Esophagus muscularis mucosa (tissue), 4 donors: ENCODE data around the gene ERN1. TPM values are rescaled to one million over a fixed set of nuclear protein-coding genes. Genes with fewer than 3 reads are reported as not detected.

Experiments used
- DNase-seq: peaks from one replicate; pipeline ENCODE4 v3.0.0-alpha.2; 2017; ENCODE audit errors: extremely low spot score
- H3K27ac ChIP-seq, 4 donors: fragments of 200-600 bp; sonication (generic); replicated peaks in 1 of 4; 1 replicate in 3 of 4; 2 replicates in 1 of 4; pipeline ENCODE4 v1.5.1; 2016 to 2019; ENCODE audit warnings: mild to moderate bottlenecking in 1 of 4
- H3K27me3 ChIP-seq, 4 donors: fragments of 200-600 bp; sonication (generic); one replicate each; pipeline versions ENCODE4 v1.5.1 to v1.6.0; 2016 to 2019
- H3K36me3 ChIP-seq, 4 donors: fragments of 200-600 bp; sonication (generic); one replicate each; pipeline ENCODE4 v1.5.1; 2016 to 2019
- H3K4me1 ChIP-seq, 4 donors: fragments of 200-600 bp; sonication (generic); one replicate each; pipeline ENCODE4 v1.5.1; 2016 to 2019
- H3K4me3 ChIP-seq, 4 donors: fragments of 200-600 bp; sonication (generic); 1 replicate in 2 of 4; 2 replicates in 2 of 4; pipeline ENCODE4 v1.5.1; 2016 to 2019; ENCODE audit warnings: mild to moderate bottlenecking in 4 of 4, moderate library complexity in 1 of 4
- H3K9me3 ChIP-seq, 4 donors: fragments of 200-600 bp; sonication (generic); 1 replicate in 3 of 4; 2 replicates in 1 of 4; pipeline ENCODE4 v1.5.1; 2016 to 2019
- EP300 ChIP-seq: sonication (generic); formaldehyde crosslinking; IDR thresholded peaks from one replicate; pipeline ENCODE4 v1.6.1; 2017; ENCODE audit warnings: antibody characterized with exemption
- POLR2A ChIP-seq: fragments of 450-650 bp; IDR thresholded peaks from one replicate; pipeline ENCODE4 v1.6.1; 2017; ENCODE audit warnings: antibody characterized with exemption, moderate library complexity, mild to moderate bottlenecking, low read depth
- POLR2AphosphoS5 ChIP-seq, 2 donors: sonication (generic); formaldehyde crosslinking; IDR thresholded peaks; one replicate each; pipeline ENCODE4 v1.6.1; 2017; ENCODE audit warnings: antibody characterized with exemption in 2 of 2
- WGBS: methylation state at CpG from one replicate; pipeline ENCODE4 v1.1.5; 2018; 5-methylcytosine and 5-hydroxymethylcytosine counted together
- intact Hi-C: fragments of 100-400 bp; cut with DNase I; formaldehyde crosslinking; loops from one replicate; pipeline ENCODE4 v1.15.1; 2023
- total RNA-seq, 4 donors: library from RNA; depleted of rRNA; stranded (reverse); fragments of >200 nt; gene quantifications; one replicate each; pipeline versions ENCODE4 v1.1.0 to v1.2.1, GENCODE V29; 2016
- TF ChIP-seq, protein P1 (sequence below), 3 experiments: fragments of 200-600 bp in 2 of 3; fragments of 450-650 bp in 1 of 3; sonication (generic) in 2 of 3; IDR thresholded peaks; one replicate each; pipeline ENCODE4 v1.5.1; 2017 to 2019; ENCODE audit warnings: antibody characterized with exemption in 3 of 3, mild to moderate bottlenecking in 2 of 3, moderate library complexity in 1 of 3

ERN1 gene
- total RNA-seq, 4 donors from 2014 or later: 6.2 to 11.2 (median 9.3) TPM

DNA sequence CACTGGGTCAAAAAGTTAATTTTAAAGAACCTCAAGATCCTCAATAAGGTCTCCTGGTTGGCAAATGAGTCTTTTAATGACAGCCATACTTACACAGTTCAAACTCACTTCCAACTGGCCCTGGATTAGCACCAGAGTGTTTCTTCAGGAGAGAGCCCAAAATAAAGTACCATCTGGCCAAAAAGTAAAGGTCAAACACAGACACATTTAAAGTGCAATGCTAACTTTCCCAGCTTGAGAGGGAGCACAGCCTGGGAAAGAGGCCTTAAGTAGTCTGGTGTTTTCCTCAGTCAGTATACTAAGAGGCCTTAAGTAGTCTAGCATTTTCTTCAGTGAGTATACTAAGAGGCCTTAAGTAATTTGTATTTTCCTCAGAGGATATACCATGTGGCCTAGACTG is 46.6 kb upstream of the ERN1 start:
- H3K9me3 ChIP-seq: no peaks in the 10 kb centered on the region
- H3K4me3 ChIP-seq: no peak overlapping the region
- DNase-seq: no peak
- TF ChIP-seq POLR2A: no peak
- no peak for TF ChIP-seq POLR2AphosphoS5 (IDR thresholded peaks at IDR 0.05)
- no peak for TF ChIP-seq EP300
- TF ChIP-seq, protein P1, sequence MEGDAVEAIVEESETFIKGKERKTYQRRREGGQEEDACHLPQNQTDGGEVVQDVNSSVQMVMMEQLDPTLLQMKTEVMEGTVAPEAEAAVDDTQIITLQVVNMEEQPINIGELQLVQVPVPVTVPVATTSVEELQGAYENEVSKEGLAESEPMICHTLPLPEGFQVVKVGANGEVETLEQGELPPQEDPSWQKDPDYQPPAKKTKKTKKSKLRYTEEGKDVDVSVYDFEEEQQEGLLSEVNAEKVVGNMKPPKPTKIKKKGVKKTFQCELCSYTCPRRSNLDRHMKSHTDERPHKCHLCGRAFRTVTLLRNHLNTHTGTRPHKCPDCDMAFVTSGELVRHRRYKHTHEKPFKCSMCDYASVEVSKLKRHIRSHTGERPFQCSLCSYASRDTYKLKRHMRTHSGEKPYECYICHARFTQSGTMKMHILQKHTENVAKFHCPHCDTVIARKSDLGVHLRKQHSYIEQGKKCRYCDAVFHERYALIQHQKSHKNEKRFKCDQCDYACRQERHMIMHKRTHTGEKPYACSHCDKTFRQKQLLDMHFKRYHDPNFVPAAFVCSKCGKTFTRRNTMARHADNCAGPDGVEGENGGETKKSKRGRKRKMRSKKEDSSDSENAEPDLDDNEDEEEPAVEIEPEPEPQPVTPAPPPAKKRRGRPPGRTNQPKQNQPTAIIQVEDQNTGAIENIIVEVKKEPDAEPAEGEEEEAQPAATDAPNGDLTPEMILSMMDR (IDR thresholded peaks at IDR 0.05): no peak
- peaks cover 15 to 26% (median 24%) of the 10 kb centered on the region in 4 donors for H3K4me1 ChIP-seq
- intact Hi-C loops: no loop called here
- peaks cover 0 to 25% (median 15%) of the 10 kb centered on the region in 4 donors for H3K36me3 ChIP-seq
- H3K27me3 ChIP-seq: no peaks in the 10 kb centered on the region
- H3K27ac ChIP-seq: peak overlapping the region in 3 of 4 donors; percentile 5 to 32 (median 20)

DNA sequence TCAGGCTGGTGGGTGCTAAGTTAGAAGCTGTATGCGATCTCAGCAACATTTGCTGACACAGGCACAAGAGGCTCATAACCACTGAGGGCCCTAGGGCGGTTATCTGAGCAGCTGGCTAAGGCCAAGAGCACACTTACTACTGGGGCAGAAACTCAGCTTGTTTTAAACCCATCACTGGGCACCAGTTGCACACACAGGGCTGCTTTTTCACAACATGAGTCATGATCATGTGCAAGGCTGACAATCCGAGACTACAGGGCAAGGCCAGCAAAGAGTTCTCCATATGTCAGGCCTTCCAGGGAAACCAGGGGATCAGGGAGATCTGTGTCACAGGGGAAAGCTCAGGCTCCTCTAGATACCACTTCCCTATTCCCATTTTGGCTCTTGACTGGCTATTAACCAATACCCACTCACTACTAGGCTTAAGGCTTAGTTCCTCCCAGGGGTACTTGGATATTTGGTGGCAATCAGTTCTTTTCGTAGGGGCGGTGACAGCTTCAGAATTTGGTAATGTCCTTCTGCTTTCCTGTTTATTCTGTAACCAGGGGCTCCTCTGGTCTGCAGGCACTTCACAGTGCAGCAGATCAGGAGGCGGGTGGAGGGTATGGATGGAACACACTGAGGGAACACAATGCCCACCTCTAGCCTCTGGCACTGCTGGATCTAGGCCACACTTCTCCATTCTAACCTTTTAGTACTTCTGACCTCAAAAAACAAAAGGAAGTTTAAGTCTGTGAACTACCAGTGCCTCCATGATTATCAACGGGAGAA is 44.9 kb upstream of the ERN1 start:
- H3K9me3 ChIP-seq: no peaks in the 10 kb centered on the region
- no peak for DNase-seq
- peak overlapping the region in 2 of 4 donors; percentile 32 to 52 for H3K27ac ChIP-seq
- TF ChIP-seq, protein P1 (IDR thresholded peaks at IDR 0.05): no peak
- TF ChIP-seq EP300: no peak
- no peak for TF ChIP-seq POLR2A
- peak in 1 of 2 donors; percentile 20 for TF ChIP-seq POLR2AphosphoS5 (IDR thresholded peaks at IDR 0.05)
- 81% methylated on average over 5 of the region's 7 CpGs for WGBS
- no peaks in the 10 kb centered on the region for H3K27me3 ChIP-seq
- no peak overlapping the region for H3K4me3 ChIP-seq
- peaks cover 0 to 41% (median 21%) of the 10 kb centered on the region in 4 donors for H3K36me3 ChIP-seq
- intact Hi-C loops: no loop called here
- peaks cover 15 to 26% (median 23%) of the 10 kb centered on the region in 4 donors for H3K4me1 ChIP-seq

DNA sequence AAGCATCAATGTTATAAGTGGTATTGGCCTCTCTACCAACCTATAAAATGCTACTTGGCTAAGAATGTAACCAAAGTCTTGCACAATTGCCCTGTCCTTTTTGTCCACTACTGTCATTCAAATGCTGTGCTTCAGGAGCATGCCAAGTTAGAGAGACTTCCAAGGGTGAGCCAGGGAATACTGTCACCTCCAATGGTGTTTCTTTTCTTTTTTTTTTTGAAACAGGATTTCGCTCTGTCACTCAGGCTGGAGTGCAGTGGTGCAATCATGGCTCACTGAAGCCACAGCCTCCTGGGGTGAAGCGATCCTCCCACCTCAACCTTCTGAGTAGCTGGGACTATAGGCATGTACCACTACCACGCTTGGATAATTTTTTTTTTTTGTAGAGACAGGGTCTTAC is 43.7 kb upstream of the ERN1 start:
- Histone ChIP-seq H3K4me1 (peaks cover 15 to 26% (median 21%) of the 10 kb centered on the region in 4 donors), H3K36me3 (peaks cover 0 to 42% (median 21%) of the 10 kb centered on the region in 4 donors), H3K9me3 (no peaks in the 10 kb centered on the region), H3K27ac (no peak overlapping the region), H3K27me3 (no peaks in the 10 kb centered on the region), H3K4me3 (no peak overlapping the region)
- 90% methylated on average over 3 of the region's 3 CpGs for WGBS
- no peak for DNase-seq
- intact Hi-C loops: no loop called here
- no peak for TF ChIP-seq POLR2A
- TF ChIP-seq POLR2AphosphoS5 (IDR thresholded peaks at IDR 0.05): no peak
- TF ChIP-seq EP300: no peak
- TF ChIP-seq, protein P1 (IDR thresholded peaks at IDR 0.05): no peak

DNA sequence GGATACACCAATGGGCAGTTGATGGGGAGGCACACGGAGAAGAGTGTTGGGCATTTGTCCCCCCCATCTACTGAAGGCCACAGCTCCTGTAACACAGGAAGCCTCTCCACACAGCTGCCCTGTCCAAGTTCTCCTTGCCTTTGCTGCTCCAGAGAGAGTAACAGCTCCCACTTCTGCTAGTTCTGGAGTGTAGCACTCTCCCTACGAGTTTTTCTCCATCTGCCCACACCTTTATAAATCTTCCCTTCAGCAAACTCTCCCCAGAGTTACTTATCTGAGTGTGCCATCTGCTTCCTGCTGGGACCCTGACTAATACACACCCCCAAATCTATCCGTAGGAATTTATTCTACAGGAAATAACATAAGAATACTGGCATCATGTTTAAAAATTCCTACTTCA is 42.6 kb upstream of the ERN1 start:
- no peak for TF ChIP-seq EP300
- no peak for TF ChIP-seq POLR2A
- TF ChIP-seq POLR2AphosphoS5 (IDR thresholded peaks at IDR 0.05): no peak
- TF ChIP-seq, protein P1 (IDR thresholded peaks at IDR 0.05): no peak
- no peaks in the 10 kb centered on the region for H3K27me3 ChIP-seq
- intact Hi-C loops: no loop called here
- H3K36me3 ChIP-seq: peaks cover 0 to 42% (median 21%) of the 10 kb centered on the region in 4 donors
- H3K27ac ChIP-seq: no peak overlapping the region
- H3K9me3 ChIP-seq: no peaks in the 10 kb centered on the region
- H3K4me1 ChIP-seq: peaks cover 15 to 25% (median 19%) of the 10 kb centered on the region in 4 donors
- DNase-seq: no peak
- WGBS: 69% methylated on average over 3 of the region's 3 CpGs
- no peak overlapping the region for H3K4me3 ChIP-seq
